Natural killer cell (primary cell): ENCODE measurements around the gene C17orf50. TPM values are rescaled to one million over a fixed set of nuclear protein-coding genes. Genes with fewer than 3 reads are reported as not detected.

ENCODE experiments used
- ATAC-seq, 3 donors: fragments of 150-1000 bp in 2 of 3; fragments of 200-7000 bp in 1 of 3; cut with Tn5 transposase; 1 replicate in 1 of 3; 2 replicates in 2 of 3; pipeline ENCODE4 v1.10.0; 2021; ENCODE audit warnings: mild to moderate bottlenecking in 2 of 3, moderate library complexity in 2 of 3
- DNase-seq, 2 donors: peaks; one replicate each; pipeline versions ENCODE4 v3.0.0 to v3.0.0-alpha.2; 2013 to 2021; ENCODE audit warnings: mixed read lengths in 1 of 2
- H3K27ac ChIP-seq: one replicate; pipeline ENCODE4 v1.5.1; 2013; ENCODE audit warnings: mild to moderate bottlenecking, low read length
- H3K27me3 ChIP-seq: one replicate; pipeline ENCODE4 v1.6.1; 2013; ENCODE audit warnings: low read length; ENCODE audit not compliant: control insufficient read depth, insufficient read depth
- H3K36me3 ChIP-seq: one replicate; pipeline ENCODE4 v1.6.1; 2013; ENCODE audit warnings: low read length; ENCODE audit not compliant: control insufficient read depth, insufficient read depth
- H3K4me1 ChIP-seq: one replicate; pipeline ENCODE4 v1.6.1; 2013; ENCODE audit warnings: low read length; ENCODE audit not compliant: control insufficient read depth, insufficient read depth
- H3K4me3 ChIP-seq: one replicate; pipeline ENCODE4 v1.5.1; 2013; ENCODE audit warnings: low read length
- H3K9me3 ChIP-seq: one replicate; pipeline ENCODE4 v1.6.1; 2013; ENCODE audit warnings: low read length; ENCODE audit not compliant: control insufficient read depth, insufficient read depth
- H3K27ac Mint-ChIP-seq, 2 donors: one replicate each; pipeline ENCODE4 v1.8.0; 2022; ENCODE audit warnings: mild to moderate bottlenecking in 2 of 2, mixed read lengths in 2 of 2, moderate library complexity in 1 of 2
- H3K27me3 Mint-ChIP-seq, 2 donors: one replicate each; pipeline ENCODE4 v1.8.0; 2022; ENCODE audit warnings: low read depth in 2 of 2, mixed read lengths in 2 of 2
- H3K36me3 Mint-ChIP-seq: one replicate; pipeline ENCODE4 v1.8.0; 2022; ENCODE audit warnings: mixed read lengths
- H3K4me1 Mint-ChIP-seq, 2 donors: one replicate each; pipeline ENCODE4 v1.8.0; 2022; ENCODE audit warnings: mixed read lengths in 2 of 2
- H3K4me3 Mint-ChIP-seq: one replicate; pipeline ENCODE4 v1.8.0; 2022; ENCODE audit warnings: mild to moderate bottlenecking, moderate library complexity, mixed read lengths
- H3K9me3 Mint-ChIP-seq, 2 donors: one replicate each; pipeline ENCODE4 v1.8.0; 2022; ENCODE audit warnings: mixed read lengths in 2 of 2
- CTCF ChIP-seq: fragments of 200-600 bp; IDR thresholded peaks from one replicate; pipeline ENCODE4 v1.8.0; 2022; ENCODE audit warnings: antibody characterized with exemption
- WGBS: methylation state at CpG from one replicate; pipeline ENCODE4 v1.1.7; 2013; ENCODE audit warnings: missing lambda C conversion rate; ENCODE audit not compliant: insufficient coverage; 5-methylcytosine and 5-hydroxymethylcytosine counted together
- intact Hi-C: fragments of 100-400 bp; cut with micrococcal nuclease; formaldehyde crosslinking; loops from one replicate; pipeline ENCODE4 v1.14.2; 2022
- total RNA-seq, 4 donors: library from RNA; stranded (reverse); fragments of 120-200 nt in 1 of 4; gene quantifications; one replicate each; pipeline versions ENCODE4 v1.2.3 to v1.2.4, GENCODE V29; 2013 to 2022

C17orf50 gene
- total RNA-seq, 3 donors from 2014 or later (not counting 1 experiment from before 2014, with no cell fraction given): not detected

GRCh38 chr17:35752471-35752870 lies 8.2 kb upstream of the C17orf50 start:
- H3K27me3 Mint-ChIP-seq: peaks cover 34 to 39% of the 10 kb centered on the region in 2 donors
- peaks cover 0 to 4% of the 10 kb centered on the region in 2 donors for H3K4me1 Mint-ChIP-seq
- no peak overlapping the region for H3K4me3 Mint-ChIP-seq
- H3K27me3 ChIP-seq: peaks cover 13% of the 10 kb centered on the region
- peaks cover 2% of the 10 kb centered on the region for H3K4me1 ChIP-seq
- H3K27ac ChIP-seq: no peak overlapping the region
- no peak overlapping the region for H3K27ac Mint-ChIP-seq
- H3K9me3 ChIP-seq: no peaks in the 10 kb centered on the region
- no peaks in the 10 kb centered on the region for H3K36me3 Mint-ChIP-seq
- DNase-seq: no peak
- ATAC-seq: no peak
- no peaks in the 10 kb centered on the region for H3K36me3 ChIP-seq
- no peaks in the 10 kb centered on the region for H3K9me3 Mint-ChIP-seq
- no peak overlapping the region for H3K4me3 ChIP-seq
- 43% methylated on average over 16 of the region's 16 CpGs for WGBS
- intact Hi-C loops: no loop called here
- no peak for TF ChIP-seq CTCF

GRCh38 chr17:35752945-35753764 lies 7.5 kb upstream of the C17orf50 start, which contains the start of gene GAS2L2:
GAS2L2 (minus strand) TSS chr17:35753239; CDS start chr17:35752850, 389 bp downstream.
- Histone ChIP-seq H3K9me3 (no peaks in the 10 kb centered on the region), H3K27ac (no peak within 1 kb of the TSS), H3K4me1 (no peaks in the 10 kb centered on the region), H3K27me3 (peaks cover 7% of the 10 kb centered on the region), H3K36me3 (no peaks in the 10 kb centered on the region), H3K4me3 (no peak within 1 kb of the TSS)
- intact Hi-C loops: no loop called here
- no peak within 1 kb of the TSS for H3K4me3 Mint-ChIP-seq
- WGBS: 62% methylated on average over 9 of the region's 9 CpGs
- H3K4me1 Mint-ChIP-seq: peaks cover 0 to 4% of the 10 kb centered on the region in 2 donors
- H3K9me3 Mint-ChIP-seq: no peaks in the 10 kb centered on the region
- no peak for DNase-seq
- H3K27ac Mint-ChIP-seq: no peak within 1 kb of the TSS
- H3K27me3 Mint-ChIP-seq: peaks cover 34 to 39% of the 10 kb centered on the region in 2 donors
- TF ChIP-seq CTCF: no peak
- H3K36me3 Mint-ChIP-seq: no peaks in the 10 kb centered on the region
- ATAC-seq: no peak

- Mint-ChIP-seq H3K4me3 (no peak overlapping the region), H3K9me3 (no peaks in the 10 kb centered on the region)
- no peak for DNase-seq
Measured at GRCh38 chr17:35757243-35757642, 3.4 kb upstream of the C17orf50 start.

More at GRCh38 chr17:35757243-35757642, 3.4 kb upstream of the C17orf50 start:
- no peak for TF ChIP-seq CTCF
- Mint-ChIP-seq H3K27me3 (peaks cover 1 to 7% of the 10 kb centered on the region in 2 donors), H3K36me3 (no peaks in the 10 kb centered on the region), H3K4me1 (no peaks in the 10 kb centered on the region), H3K27ac (no peak overlapping the region)
- Histone ChIP-seq H3K9me3 (no peaks in the 10 kb centered on the region), H3K4me1 (no peaks in the 10 kb centered on the region), H3K4me3 (no peak overlapping the region), H3K36me3 (no peaks in the 10 kb centered on the region), H3K27me3 (no peaks in the 10 kb centered on the region), H3K27ac (no peak overlapping the region)
- intact Hi-C loops: no loop called here
- ATAC-seq: no peak
